Hepatic stellate cell (primary cell): Measurements from ENCODE around the gene ZMIZ2.
"Not testable (repeated sequence)": the region's sequence is repeated elsewhere in the genome, so short reads cannot be mapped to it uniquely, and the experiment has no call there.

Experiments
- DNase-seq: peaks from one replicate; pipeline ENCODE4 v3.0.0; 2011; ENCODE audit warnings: low spot score

ZMIZ2 gene

GRCh38 chr7:44727158-44727936, 21.3 kb upstream of the ZMIZ2 start:
- DNase-seq: no peak

- no peak for DNase-seq
Measured at GRCh38 chr7:44727937-44728262, 20.7 kb upstream of the ZMIZ2 start.

- no peak for DNase-seq
Measured at GRCh38 chr7:44729949-44730590, 18.6 kb upstream of the ZMIZ2 start.

- DNase-seq: not testable (repeated sequence)
Measured at GRCh38 chr7:44732971-44733370, 15.7 kb upstream of the ZMIZ2 start.

- no peak for DNase-seq
Measured at GRCh38 chr7:44733708-44734481, 14.8 kb upstream of the ZMIZ2 start.

GRCh38 chr7:44735403-44736165, 13.1 kb upstream of the ZMIZ2 start:
- peak; percentile 66 for DNase-seq

- DNase-seq: no peak
Measured at GRCh38 chr7:44736896-44737295, 11.8 kb upstream of the ZMIZ2 start.

GRCh38 chr7:44738051-44738723, 10.5 kb upstream of the ZMIZ2 start:
- no peak for DNase-seq

GRCh38 chr7:44738876-44739665, 9.6 kb upstream of the ZMIZ2 start:
- DNase-seq: no peak

- DNase-seq: no peak
Measured at GRCh38 chr7:44740055-44740454, 8.6 kb upstream of the ZMIZ2 start.

- DNase-seq: no peak
Measured at GRCh38 chr7:44743750-44744149, 4.9 kb upstream of the ZMIZ2 start.

- no peak for DNase-seq
Measured at GRCh38 chr7:44748948-44749731, 493 bp downstream of the ZMIZ2 start.

GRCh38 chr7:44749992-44750391, 1.3 kb downstream of the ZMIZ2 start:
- no peak for DNase-seq

- DNase-seq: no peak
Measured at GRCh38 chr7:44750424-44750823, 1.8 kb downstream of the ZMIZ2 start.

- DNase-seq: no peak
Measured at GRCh38 chr7:44750921-44751571, 2.4 kb downstream of the ZMIZ2 start.

- no peak for DNase-seq
Measured at GRCh38 chr7:44752822-44753221, 4.2 kb downstream of the ZMIZ2 start.

- no peak for DNase-seq
Measured at GRCh38 chr7:44754802-44755697, 6.4 kb downstream of the ZMIZ2 start.
